Epithelial cell of proximal tubule (primary cell): ENCODE data around the gene TLE3. TPM values are rescaled to one million over a fixed set of nuclear protein-coding genes. Genes with fewer than 3 reads are reported as not detected.

Source experiments
- DNase-seq: peaks from one replicate; pipeline ENCODE4 v3.0.0-alpha.2; 2011; ENCODE audit warnings: low read depth
- H3K4me3 ChIP-seq: 2 replicates; pipeline ENCODE4 v1.5.1; 2011; ENCODE audit warnings: low read depth, mild to moderate bottlenecking, low read length
- CTCF ChIP-seq: conservative IDR thresholded peaks from 2 replicates; pipeline ENCODE4 v1.5.1; 2012; ENCODE audit warnings: low read depth, mild to moderate bottlenecking, low read length
- total RNA-seq: library from RNA; depleted of rRNA; stranded (reverse); fragments of >200 nt; gene quantifications from 2 replicates; pipeline ENCODE4 v1.2.3, GENCODE V29; 2015

Gene TLE3
- total RNA-seq, 1 donor from 2014 or later = 34.8 TPM

- DNase-seq = no peak
- TF ChIP-seq CTCF = no peak
- H3K4me3 ChIP-seq = no peak overlapping the region
These were observed 38.9 kb downstream of the TLE3 start for GRCh38 chr15:70058642-70059360.

GRCh38 chr15:70057931-70058641, 39.6 kb downstream of the TLE3 start:
- no peak for TF ChIP-seq CTCF
- no peak overlapping the region for H3K4me3 ChIP-seq
- no peak for DNase-seq

- no peak for TF ChIP-seq CTCF
- no peak for DNase-seq
- no peak overlapping the region for H3K4me3 ChIP-seq
These were observed 41.5 kb downstream of the TLE3 start for GRCh38 chr15:70056091-70056680.

- no peak for DNase-seq
- H3K4me3 ChIP-seq = no peak overlapping the region
- no peak for TF ChIP-seq CTCF
These were observed 42.1 kb downstream of the TLE3 start for GRCh38 chr15:70055601-70056051.

GRCh38 chr15:70054884-70055387, 42.8 kb downstream of the TLE3 start:
- no peak for DNase-seq
- TF ChIP-seq CTCF = no peak
- H3K4me3 ChIP-seq = no peak overlapping the region

GRCh38 chr15:70054366-70054765, 43.4 kb downstream of the TLE3 start:
- TF ChIP-seq CTCF = no peak
- no peak for DNase-seq
- no peak overlapping the region for H3K4me3 ChIP-seq
